ENCODE measurements around the gene NUDT22.

NUDT22 gene

GRCh38 chr11:64269540-64270220 lies 43.6 kb downstream of the NUDT22 start:
- Histone ChIP-seq H3K27me3 (ENCODE audit: control insufficient read depth in 1 of 2, insufficient read depth in 2 of 2, low read length in 2 of 2) (no peaks in the 10 kb centered on the region), H3K9me3 (ENCODE audit: low read length) (no peaks in the 10 kb centered on the region), H3K36me3 (ENCODE audit: insufficient read depth, low read length) (peaks cover 11% of the 10 kb centered on the region), H3K9ac (ENCODE audit: low read length) (peak overlapping the region; percentile 73), H3K4me1 (ENCODE audit: insufficient read depth, low read length) (peaks cover 19% of the 10 kb centered on the region), H3K4me3 (ENCODE audit: low read depth in 1 of 2, low read length in 2 of 2) (peak overlapping the region; percentile 77 to 94), H3K27ac (ENCODE audit: low read depth, low read length) (peak overlapping the region; percentile 99)

- H3K9ac ChIP-seq (ENCODE audit: low read length) = no peak overlapping the region
- H3K9me3 ChIP-seq (ENCODE audit: low read length) = no peaks in the 10 kb centered on the region
- peaks cover 24% of the 10 kb centered on the region for H3K36me3 ChIP-seq (ENCODE audit: insufficient read depth, low read length)
- peaks cover 6% of the 10 kb centered on the region for H3K4me1 ChIP-seq (ENCODE audit: insufficient read depth, low read length)
- no peak overlapping the region for H3K4me3 ChIP-seq (ENCODE audit: low read depth in 1 of 2, low read length in 2 of 2)
- H3K27ac ChIP-seq (ENCODE audit: low read depth, low read length) = no peak overlapping the region
- H3K27me3 ChIP-seq (ENCODE audit: control insufficient read depth in 1 of 2, insufficient read depth in 2 of 2, low read length in 2 of 2) = no peaks in the 10 kb centered on the region
These were observed 49.1 kb downstream of the NUDT22 start for GRCh38 chr11:64275031-64275800.

- Histone ChIP-seq H3K4me1 (ENCODE audit: insufficient read depth, low read length) (peaks cover 6% of the 10 kb centered on the region), H3K4me3 (ENCODE audit: low read depth in 1 of 2, low read length in 2 of 2) (no peak overlapping the region), H3K36me3 (ENCODE audit: insufficient read depth, low read length) (peaks cover 24% of the 10 kb centered on the region), H3K27me3 (ENCODE audit: control insufficient read depth in 1 of 2, insufficient read depth in 2 of 2, low read length in 2 of 2) (no peaks in the 10 kb centered on the region), H3K9ac (ENCODE audit: low read length) (no peak overlapping the region), H3K27ac (ENCODE audit: low read depth, low read length) (no peak overlapping the region), H3K9me3 (ENCODE audit: low read length) (no peaks in the 10 kb centered on the region)
These were observed 49.8 kb downstream of the NUDT22 start for GRCh38 chr11:64275841-64276240.

- peaks cover 4% of the 10 kb centered on the region for H3K4me1 ChIP-seq (ENCODE audit: insufficient read depth, low read length)
- no peak overlapping the region for H3K9ac ChIP-seq (ENCODE audit: low read length)
- H3K9me3 ChIP-seq (ENCODE audit: low read length) = no peaks in the 10 kb centered on the region
- no peak overlapping the region for H3K4me3 ChIP-seq (ENCODE audit: low read depth in 1 of 2, low read length in 2 of 2)
- no peaks in the 10 kb centered on the region for H3K27me3 ChIP-seq (ENCODE audit: control insufficient read depth in 1 of 2, insufficient read depth in 2 of 2, low read length in 2 of 2)
- H3K36me3 ChIP-seq (ENCODE audit: insufficient read depth, low read length) = peaks cover 30% of the 10 kb centered on the region
- no peak overlapping the region for H3K27ac ChIP-seq (ENCODE audit: low read depth, low read length)
These were observed 50.8 kb downstream of the NUDT22 start for GRCh38 chr11:64276653-64277431.

- H3K27me3 ChIP-seq (ENCODE audit: control insufficient read depth in 1 of 2, insufficient read depth in 2 of 2, low read length in 2 of 2) = no peaks in the 10 kb centered on the region
- no peak overlapping the region for H3K27ac ChIP-seq (ENCODE audit: low read depth, low read length)
- peaks cover 35% of the 10 kb centered on the region for H3K36me3 ChIP-seq (ENCODE audit: insufficient read depth, low read length)
- no peak overlapping the region for H3K9ac ChIP-seq (ENCODE audit: low read length)
- H3K4me1 ChIP-seq (ENCODE audit: insufficient read depth, low read length) = peaks cover 8% of the 10 kb centered on the region
- no peak overlapping the region for H3K4me3 ChIP-seq (ENCODE audit: low read depth in 1 of 2, low read length in 2 of 2)
- no peaks in the 10 kb centered on the region for H3K9me3 ChIP-seq (ENCODE audit: low read length)
These were observed 52.6 kb downstream of the NUDT22 start for GRCh38 chr11:64278576-64279190.

All from muscle layer of colon (tissue), 2 donors.